Right lobe of liver (tissue), 6 donors: ENCODE data around the gene EMD. TPM values are rescaled to one million over a fixed set of nuclear protein-coding genes. Genes with fewer than 3 reads are reported as not detected.

Experiments used
- ATAC-seq, 4 donors: fragments of 200-7000 bp; cut with Tn5 transposase; one replicate each; pipeline ENCODE4 v1.9.1; 2020; ENCODE audit warnings: mild to moderate bottlenecking in 4 of 4, moderate library complexity in 4 of 4
- DNase-seq, 3 donors: peaks; one replicate each; pipeline ENCODE4 v3.0.0-alpha.2; 2020
- H3K27ac ChIP-seq, 3 donors: fragments of 200-600 bp; one replicate each; pipeline ENCODE4 v1.8.0; 2022
- H3K27me3 ChIP-seq, 2 donors: fragments of 200-600 bp; one replicate each; pipeline ENCODE4 v1.8.0; 2022
- H3K36me3 ChIP-seq, 4 donors: fragments of 200-600 bp; sonication (generic) in 1 of 4; one replicate each; pipeline versions ENCODE4 v1.5.1 to v1.8.0; 2017 to 2022; ENCODE audit warnings: control low read depth in 1 of 4
- H3K4me1 ChIP-seq, 4 donors: fragments of 200-600 bp; sonication (generic) in 1 of 4; one replicate each; pipeline versions ENCODE4 v1.5.1 to v1.8.0; 2017 to 2022; ENCODE audit warnings: control low read depth in 1 of 4
- H3K4me3 ChIP-seq, 3 donors: fragments of 200-600 bp; one replicate each; pipeline ENCODE4 v1.8.0; 2022
- H3K9me3 ChIP-seq, 4 donors: fragments of 200-600 bp; sonication (generic) in 1 of 4; one replicate each; pipeline versions ENCODE4 v1.5.1 to v1.8.0; 2017 to 2022; ENCODE audit warnings: control low read depth in 1 of 4
- POLR2A ChIP-seq: fragments of 450-650 bp; IDR thresholded peaks from one replicate; pipeline ENCODE4 v1.6.1; 2017; ENCODE audit warnings: antibody characterized with exemption, mild to moderate bottlenecking
- WGBS: methylation state at CpG from one replicate; pipeline ENCODE4 v1.1.6; 2018; ENCODE audit warnings: low coverage, low lambda C conversion rate; ENCODE audit not compliant: insufficient coverage; ENCODE audit errors: missing lambda C conversion rate; 5-methylcytosine and 5-hydroxymethylcytosine counted together
- intact Hi-C, 2 donors: fragments of 100-400 bp; cut with DNase I; formaldehyde crosslinking; loops; one replicate each; pipeline versions ENCODE4 v1.11.2 to v1.14.1; 2022
- small RNA-seq, 2 experiments: library from RNA; depleted of rRNA; stranded (forward); fragments of <200 nt; gene quantifications; one replicate each; pipeline ENCODE3, GENCODE V24; 2016
- total RNA-seq, 6 experiments: library from RNA; depleted of rRNA in 2 of 6; stranded (reverse); fragments of >200 nt in 2 of 6; fragmentation: NEBNext Ultra II Directional in 3 of 6; extraction: Animal tissue kit (Norgen Biotek cat#: 25700) in 3 of 6; gene quantifications; one replicate each; pipeline versions ENCODE4 v1.1.0 to v1.2.4, GENCODE V29; 2016 to 2023
- TF ChIP-seq, protein P1 (sequence below), 4 donors: fragments of 200-600 bp in 3 of 4; fragments of 450-650 bp in 1 of 4; IDR thresholded peaks; one replicate each; pipeline versions ENCODE4 v1.5.1 to v1.8.0; 2016 to 2022; ENCODE audit warnings: antibody characterized with exemption in 4 of 4, mild to moderate bottlenecking in 2 of 4
- donor health status: DM: no; HTN: yes; CAD: no.
- donor health status: DM: no; HTN: no; CAD: no.
- donor health status: DM: no; HTN: no; CAD: no.
- donor health status: DM: no; HTN: yes; CAD: no.
- donor health status: DM: no; HTN: yes; CAD: no.

EMD gene
- total RNA-seq, 6 experiments from 2014 or later = 19.8 to 28.8 (median 24.2) TPM

DNA sequence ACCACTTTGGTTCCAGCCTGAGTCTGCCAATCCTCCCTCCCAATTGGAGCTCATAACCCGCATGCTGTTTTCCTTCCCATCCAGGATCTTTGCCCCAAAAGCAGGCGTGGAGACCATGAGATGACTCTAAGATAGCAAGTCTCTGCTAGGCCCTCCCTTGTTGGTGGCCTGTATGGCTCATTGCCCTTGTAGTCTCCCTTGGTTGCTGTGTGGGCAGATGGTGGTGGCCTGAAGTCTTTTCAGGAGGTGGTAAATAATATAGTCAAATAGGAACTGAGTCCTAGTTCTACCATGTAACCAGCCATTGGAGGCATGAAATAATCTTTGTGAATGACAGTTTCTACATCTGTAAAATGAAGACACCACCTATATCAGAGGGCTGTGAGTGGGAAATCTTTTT is 50.6 kb downstream of the EMD start:
- Histone ChIP-seq H3K36me3 (peaks cover 0 to under 1% (median 0%) of the 10 kb centered on the region in 4 donors), H3K9me3 (no peaks in the 10 kb centered on the region), H3K27me3 (no peaks in the 10 kb centered on the region), H3K27ac (no peak overlapping the region), H3K4me1 (peaks cover 0 to 11% (median 0%) of the 10 kb centered on the region in 4 donors), H3K4me3 (no peak overlapping the region)
- DNase-seq (no peak), ATAC-seq (no peak)
- no peak for TF ChIP-seq POLR2A
- TF ChIP-seq, protein P1, sequence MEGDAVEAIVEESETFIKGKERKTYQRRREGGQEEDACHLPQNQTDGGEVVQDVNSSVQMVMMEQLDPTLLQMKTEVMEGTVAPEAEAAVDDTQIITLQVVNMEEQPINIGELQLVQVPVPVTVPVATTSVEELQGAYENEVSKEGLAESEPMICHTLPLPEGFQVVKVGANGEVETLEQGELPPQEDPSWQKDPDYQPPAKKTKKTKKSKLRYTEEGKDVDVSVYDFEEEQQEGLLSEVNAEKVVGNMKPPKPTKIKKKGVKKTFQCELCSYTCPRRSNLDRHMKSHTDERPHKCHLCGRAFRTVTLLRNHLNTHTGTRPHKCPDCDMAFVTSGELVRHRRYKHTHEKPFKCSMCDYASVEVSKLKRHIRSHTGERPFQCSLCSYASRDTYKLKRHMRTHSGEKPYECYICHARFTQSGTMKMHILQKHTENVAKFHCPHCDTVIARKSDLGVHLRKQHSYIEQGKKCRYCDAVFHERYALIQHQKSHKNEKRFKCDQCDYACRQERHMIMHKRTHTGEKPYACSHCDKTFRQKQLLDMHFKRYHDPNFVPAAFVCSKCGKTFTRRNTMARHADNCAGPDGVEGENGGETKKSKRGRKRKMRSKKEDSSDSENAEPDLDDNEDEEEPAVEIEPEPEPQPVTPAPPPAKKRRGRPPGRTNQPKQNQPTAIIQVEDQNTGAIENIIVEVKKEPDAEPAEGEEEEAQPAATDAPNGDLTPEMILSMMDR (IDR thresholded peaks at IDR 0.05) = no peak
- intact Hi-C loops = no loop called here
- 88% methylated on average over 2 of the region's 2 CpGs for WGBS

DNA sequence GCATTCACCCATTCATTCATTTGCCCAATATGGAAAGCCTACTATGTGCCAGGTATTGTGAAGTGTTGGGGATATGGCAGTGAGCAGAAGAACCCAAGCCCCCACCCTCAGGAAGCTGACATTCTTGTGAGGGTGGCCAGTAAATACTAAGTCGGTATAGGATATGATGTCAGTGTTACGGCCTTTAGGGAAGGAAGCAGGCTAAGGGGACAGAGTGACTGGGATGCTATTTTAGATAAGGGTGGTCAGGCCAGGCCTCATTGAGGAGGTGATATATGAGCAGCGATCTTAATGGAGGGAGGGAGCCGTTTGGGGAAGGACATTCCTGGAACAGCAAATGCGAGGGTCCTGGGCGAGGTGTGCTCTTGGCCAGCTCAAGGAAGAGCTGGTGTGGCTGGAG is 51.4 kb downstream of the EMD start:
- Histone ChIP-seq H3K27ac (no peak overlapping the region), H3K9me3 (no peaks in the 10 kb centered on the region), H3K4me3 (no peak overlapping the region), H3K27me3 (no peaks in the 10 kb centered on the region), H3K4me1 (peaks cover 0 to 11% (median 0%) of the 10 kb centered on the region in 4 donors), H3K36me3 (peaks cover 0 to 2% (median 0%) of the 10 kb centered on the region in 4 donors)
- ATAC-seq (no peak), DNase-seq (no peak)
- TF ChIP-seq POLR2A = no peak
- TF ChIP-seq, protein P1 (IDR thresholded peaks at IDR 0.05) = no peak
- intact Hi-C loops = no loop called here
- WGBS = 63% methylated on average over 6 of the region's 6 CpGs

DNA sequence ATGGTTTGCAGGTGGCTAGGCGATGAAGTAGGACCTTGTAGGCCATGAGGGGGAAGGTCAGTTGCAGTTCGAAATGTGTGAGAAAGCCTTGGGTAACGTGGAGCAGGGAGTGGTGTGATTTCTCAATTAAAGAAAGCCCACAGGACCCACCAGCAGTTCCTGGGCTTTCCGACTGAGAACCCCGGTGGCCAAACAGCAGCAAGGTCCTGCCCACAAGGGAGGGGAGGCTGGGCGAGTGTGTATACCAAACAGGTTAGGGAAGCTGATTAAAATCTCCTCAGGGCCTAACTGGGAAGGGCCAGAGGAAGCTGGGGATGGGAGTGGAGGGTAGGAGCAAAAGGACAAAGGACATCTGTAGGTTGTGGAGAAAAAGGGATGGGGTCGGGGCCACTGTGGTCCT is 51.8 kb downstream of the EMD start:
- Histone ChIP-seq H3K9me3 (no peaks in the 10 kb centered on the region), H3K27ac (no peak overlapping the region), H3K4me1 (peaks cover 0 to 11% (median 0%) of the 10 kb centered on the region in 4 donors), H3K27me3 (no peaks in the 10 kb centered on the region), H3K4me3 (no peak overlapping the region), H3K36me3 (peaks cover 0 to 2% (median 0%) of the 10 kb centered on the region in 4 donors)
- no peak for ATAC-seq
- no peak for DNase-seq
- TF ChIP-seq, protein P1 (IDR thresholded peaks at IDR 0.05) = no peak
- no peak for TF ChIP-seq POLR2A
- 60% methylated on average over 7 of the region's 7 CpGs for WGBS
- intact Hi-C loops = no loop called here

Small RNA genes lying within 50 kb of the gene (small RNA-seq; reads per million reads assigned to genes)
- gene SNORA70 = 0 reads per million in 2 experiments

Other genes with a start within 250 kb of the EMD start
- gene OPN1LW, start 235.1 kb upstream of the EMD start, total RNA-seq = not detected
- not detected for gene OPN1MW, start 196.7 kb upstream of the EMD start, total RNA-seq
- gene OPN1MW2, start 159.5 kb upstream of the EMD start, total RNA-seq = not detected
- not detected for gene OPN1MW3, start 121.7 kb upstream of the EMD start, total RNA-seq
- gene TEX28, start 84.2 kb upstream of the EMD start, total RNA-seq = not detected
- under 1 TPM in 1 of 6 experiments, not detected in 5; 0.06 TPM for gene TKTL1, start 83.5 kb upstream of the EMD start, total RNA-seq
- 100 to 1,000 TPM in 1 of 6 experiments, 10 to 100 TPM in 5; 46.8 to 124 (median 82.6) TPM for gene FLNA, start 4.7 kb upstream of the EMD start, total RNA-seq
- gene RPL10, start 19.1 kb downstream of the EMD start, total RNA-seq = 1,000 to 10,000 TPM in 5 of 6 experiments, 100 to 1,000 TPM in 1; 899 to 1,899 (median 1,157) TPM
- 10 to 100 TPM; 11.7 to 19.5 (median 14.9) TPM for gene DNASE1L1, start 30.0 kb downstream of the EMD start, total RNA-seq
- 10 to 100 TPM; 12.6 to 23.0 (median 17.3) TPM for gene TAFAZZIN, start 32.2 kb downstream of the EMD start, total RNA-seq
- gene ATP6AP1, start 49.4 kb downstream of the EMD start, total RNA-seq = 10 to 100 TPM; 26.5 to 41.4 (median 32.4) TPM
- gene GDI1, start 57.9 kb downstream of the EMD start, total RNA-seq = 10 to 100 TPM; 26.8 to 37.7 (median 30.9) TPM
- gene FAM50A, start 64.8 kb downstream of the EMD start, total RNA-seq = 10 to 100 TPM; 19.2 to 36.8 (median 21.9) TPM
- gene PLXNA3, start 79.0 kb downstream of the EMD start, total RNA-seq = 10 to 100 TPM in 1 of 6 experiments, 1 to 10 TPM in 5; 1.3 to 22.8 (median 2.6) TPM
- 10 to 100 TPM in 4 of 6 experiments, 1 to 10 TPM in 2; 8.4 to 24.9 (median 10.8) TPM for gene LAGE3, start 100.0 kb downstream of the EMD start, total RNA-seq
- 10 to 100 TPM; 12.6 to 34.8 (median 15.5) TPM for gene UBL4A, start 107.3 kb downstream of the EMD start, total RNA-seq
- gene SLC10A3, start 111.3 kb downstream of the EMD start, total RNA-seq = 10 to 100 TPM in 1 of 6 experiments, 1 to 10 TPM in 5; 3.0 to 15.2 (median 5.1) TPM
- 10 to 100 TPM; 23.5 to 44.2 (median 34.9) TPM for gene FAM3A, start 136.9 kb downstream of the EMD start, total RNA-seq
- 10 to 100 TPM in 1 of 6 experiments, 1 to 10 TPM in 5; 3.3 to 10.1 (median 7.5) TPM for gene G6PD, start 167.6 kb downstream of the EMD start, total RNA-seq
- 10 to 100 TPM; 32.8 to 83.3 (median 46.5) TPM for gene IKBKG, start 168.3 kb downstream of the EMD start, total RNA-seq
- gene CTAG1A, start 205.8 kb downstream of the EMD start, total RNA-seq = not detected
- gene CTAG1B, start 240.0 kb downstream of the EMD start, total RNA-seq = not detected